GM13976 (cell line): ENCODE results near the gene NEB.

ENCODE experiments used
- DNase-seq: peaks from one replicate; pipeline ENCODE4 v3.0.0; 2012; ENCODE audit warnings: low spot score
- in situ Hi-C: fragments of 300-500 bp; cut with MboI; formaldehyde crosslinking; loops from one replicate; pipeline ENCODE4 v1.12.0; 2022; ENCODE audit warnings: low sequenced_read_pairs, mixed read lengths, inconsistent platforms; ENCODE audit not compliant: unreplicated experiment
- TF ChIP-seq, protein P1 (sequence below): IDR thresholded peaks from 2 replicates; pipeline ENCODE4 v1.5.1; 2012; ENCODE audit warnings: borderline replicate concordance, mild to moderate bottlenecking; ENCODE audit not compliant: insufficient read depth; ENCODE audit errors: extremely low read depth, missing control alignments, control extremely low read depth

NEB gene

DNA sequence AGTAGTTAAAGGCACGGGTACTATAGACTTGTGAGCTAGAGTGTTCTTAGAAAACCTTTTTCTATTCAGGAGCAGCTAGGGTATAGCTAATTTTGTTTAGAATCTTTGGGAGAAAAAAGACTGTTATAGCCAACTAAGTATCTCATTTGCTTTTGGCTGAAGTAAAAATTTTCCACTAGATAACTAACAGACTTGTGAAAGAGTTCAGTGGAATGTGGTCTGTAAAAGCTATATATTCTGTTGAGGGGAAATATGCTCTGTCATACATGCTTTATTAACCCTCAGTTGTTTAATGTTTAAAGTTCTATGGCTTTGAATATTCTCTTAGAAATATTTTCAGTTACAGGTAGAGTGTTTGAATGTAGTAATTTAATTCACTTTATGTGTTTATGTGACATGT is 274.9 kb downstream of the NEB start:
- TF ChIP-seq, protein P1, sequence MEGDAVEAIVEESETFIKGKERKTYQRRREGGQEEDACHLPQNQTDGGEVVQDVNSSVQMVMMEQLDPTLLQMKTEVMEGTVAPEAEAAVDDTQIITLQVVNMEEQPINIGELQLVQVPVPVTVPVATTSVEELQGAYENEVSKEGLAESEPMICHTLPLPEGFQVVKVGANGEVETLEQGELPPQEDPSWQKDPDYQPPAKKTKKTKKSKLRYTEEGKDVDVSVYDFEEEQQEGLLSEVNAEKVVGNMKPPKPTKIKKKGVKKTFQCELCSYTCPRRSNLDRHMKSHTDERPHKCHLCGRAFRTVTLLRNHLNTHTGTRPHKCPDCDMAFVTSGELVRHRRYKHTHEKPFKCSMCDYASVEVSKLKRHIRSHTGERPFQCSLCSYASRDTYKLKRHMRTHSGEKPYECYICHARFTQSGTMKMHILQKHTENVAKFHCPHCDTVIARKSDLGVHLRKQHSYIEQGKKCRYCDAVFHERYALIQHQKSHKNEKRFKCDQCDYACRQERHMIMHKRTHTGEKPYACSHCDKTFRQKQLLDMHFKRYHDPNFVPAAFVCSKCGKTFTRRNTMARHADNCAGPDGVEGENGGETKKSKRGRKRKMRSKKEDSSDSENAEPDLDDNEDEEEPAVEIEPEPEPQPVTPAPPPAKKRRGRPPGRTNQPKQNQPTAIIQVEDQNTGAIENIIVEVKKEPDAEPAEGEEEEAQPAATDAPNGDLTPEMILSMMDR: no peak
- in situ Hi-C loops: no loop called here
- no peak for DNase-seq

DNA sequence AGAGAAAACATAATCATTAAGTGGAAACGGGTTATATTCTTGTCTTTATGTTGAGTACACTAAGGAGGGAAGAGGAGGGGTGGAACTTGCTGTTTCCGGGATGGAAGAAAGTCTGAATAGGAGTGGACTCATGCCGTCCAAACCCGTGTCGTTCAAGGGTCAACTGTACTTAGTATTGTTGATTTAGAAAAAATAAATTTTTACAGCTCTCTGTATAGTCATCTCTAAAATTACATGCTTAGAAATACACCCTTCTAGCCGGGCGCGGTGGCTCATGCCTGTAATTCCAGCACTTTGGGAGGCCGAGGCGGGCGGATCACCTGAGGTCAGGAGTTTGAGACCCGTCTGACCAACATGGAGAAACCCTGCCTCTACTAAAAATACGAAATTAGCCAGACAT is 295.1 kb downstream of the NEB start:
- TF ChIP-seq, protein P1: no peak
- no peak for DNase-seq
- in situ Hi-C loops: no loop called here

DNA sequence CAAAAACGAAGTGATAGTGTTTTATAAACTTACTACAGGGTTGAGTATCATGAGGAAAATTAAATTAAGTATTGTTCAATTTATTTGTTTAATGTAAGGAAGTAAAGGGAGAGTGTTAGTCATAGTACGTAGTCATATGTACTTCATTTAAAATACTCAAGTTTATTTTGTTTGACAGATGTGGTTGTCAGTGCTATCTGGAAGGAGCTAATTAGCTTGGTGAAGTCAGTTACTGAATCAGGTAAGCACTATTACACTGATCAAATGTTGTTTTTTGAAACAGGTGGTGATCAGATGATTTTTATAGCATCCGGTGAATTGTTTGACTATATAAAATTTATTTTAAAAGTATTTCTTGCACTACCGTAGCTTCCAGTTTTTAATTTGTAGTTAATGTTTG is 295.8 kb downstream of the NEB start:
- in situ Hi-C loops: no loop called here
- TF ChIP-seq, protein P1: no peak
- DNase-seq: no peak

DNA sequence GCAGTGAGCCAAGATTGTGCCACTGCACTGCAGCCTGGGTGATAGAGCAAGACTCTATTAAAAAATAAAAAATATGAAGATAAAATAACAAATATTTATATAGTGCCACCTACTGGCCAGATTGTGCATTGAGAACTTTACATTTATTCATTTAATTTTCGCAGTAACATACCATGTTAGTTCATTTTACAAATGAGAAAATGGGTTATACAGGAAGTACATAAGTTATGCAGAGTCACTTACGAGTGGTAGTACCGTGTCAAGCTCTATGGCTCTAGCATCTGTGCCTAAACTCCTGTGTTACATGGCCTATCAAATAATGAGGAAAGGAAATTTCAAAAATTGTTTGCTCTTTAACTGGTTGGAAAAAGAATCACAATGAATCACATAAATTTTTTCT is 296.6 kb downstream of the NEB start:
- in situ Hi-C loops: no loop called here
- TF ChIP-seq, protein P1: no peak
- peak; percentile 36 for DNase-seq
